Measurements from ENCODE around the gene EVPL. TPM values are rescaled to one million over a fixed set of nuclear protein-coding genes. Genes with fewer than 3 reads are reported as not detected.

The EVPL gene
- total and polyA plus RNA-seq, 2 of the 13 experiments (the other 11 are each of a cell fraction or from before 2014, with no cell fraction given), result 2.1 to 8.2 TPM

DNA sequence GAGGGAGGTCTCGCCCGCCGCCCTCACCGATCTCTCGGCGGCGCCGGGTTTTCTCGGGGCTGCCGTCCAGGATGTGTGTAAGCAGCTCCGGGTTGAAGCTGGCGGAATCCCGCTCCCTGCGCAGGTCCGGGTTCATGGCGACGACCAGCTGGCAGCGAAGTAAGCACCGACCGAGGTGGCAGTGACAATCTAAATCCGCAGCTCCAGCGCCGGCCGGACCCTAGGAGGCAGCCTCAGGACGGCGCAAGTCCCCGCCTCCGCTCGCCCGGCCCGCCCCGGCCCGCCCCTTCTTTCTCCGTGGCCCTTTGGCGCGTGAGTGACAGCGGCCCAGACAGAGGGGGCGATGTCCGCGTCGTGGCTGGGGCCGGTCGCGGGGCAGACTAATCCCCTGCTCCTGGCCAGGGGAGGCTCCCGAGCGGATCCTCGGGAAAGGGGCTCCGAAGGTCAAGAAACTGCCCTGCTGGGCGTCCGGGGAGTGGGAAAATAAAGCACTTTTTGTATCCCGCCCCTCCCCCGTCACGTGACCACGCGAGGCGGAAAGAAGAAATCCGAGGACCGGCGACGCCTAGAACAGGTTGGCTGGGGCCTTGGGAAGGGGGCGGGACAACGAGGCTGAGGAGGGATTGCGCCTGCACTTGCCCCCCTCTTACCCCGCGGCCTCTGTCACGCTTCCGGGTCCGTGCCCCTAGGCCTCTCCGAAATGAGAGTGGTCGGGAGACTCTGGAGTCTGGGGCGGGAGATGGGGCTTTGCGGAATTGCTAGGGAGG lies 48.0 kb downstream of the EVPL start, which contains the start of the genes ACOX1 and TEN1 (continued):
- TF ChIP-seq HCFC1 (IDR thresholded peaks at IDR 0.05; ENCODE audit: low read depth, low read length) (no peak; the same call in 1 of the 2 replicates), ZNF558 (CRISPR knock-in tag; IDR thresholded peaks at IDR 0.05; ENCODE audit: borderline replicate concordance) (no peak), ZNF468 (CRISPR knock-in tag; IDR thresholded peaks at IDR 0.05) (no peak), SCMH1 (CRISPR knock-in tag; IDR thresholded peaks at IDR 0.05; ENCODE audit: borderline replicate concordance) (no peak), LBX2 (CRISPR knock-in tag; IDR thresholded peaks at IDR 0.05; ENCODE audit: borderline replicate concordance) (peak; percentile 65; the same call in 1 of the 2 replicates), TCF12 (IDR thresholded peaks at IDR 0.05) (no peak), TCF12 (CRISPR knock-in tag; IDR thresholded peaks at IDR 0.05) (peak; percentile 57), NRL (CRISPR knock-in tag; IDR thresholded peaks at IDR 0.05; ENCODE audit: borderline replicate concordance) (no peak; the same call in 1 of the 2 replicates), ZNF232 (CRISPR knock-in tag; IDR thresholded peaks at IDR 0.05; ENCODE audit: borderline replicate concordance) (no peak; the same call in none of the 2 replicates), AHR (CRISPR knock-in tag; IDR thresholded peaks at IDR 0.05) (peak; percentile 45), HHEX (CRISPR knock-in tag; IDR thresholded peaks at IDR 0.05) (no peak)
- TF ChIP-seq, protein P1, sequence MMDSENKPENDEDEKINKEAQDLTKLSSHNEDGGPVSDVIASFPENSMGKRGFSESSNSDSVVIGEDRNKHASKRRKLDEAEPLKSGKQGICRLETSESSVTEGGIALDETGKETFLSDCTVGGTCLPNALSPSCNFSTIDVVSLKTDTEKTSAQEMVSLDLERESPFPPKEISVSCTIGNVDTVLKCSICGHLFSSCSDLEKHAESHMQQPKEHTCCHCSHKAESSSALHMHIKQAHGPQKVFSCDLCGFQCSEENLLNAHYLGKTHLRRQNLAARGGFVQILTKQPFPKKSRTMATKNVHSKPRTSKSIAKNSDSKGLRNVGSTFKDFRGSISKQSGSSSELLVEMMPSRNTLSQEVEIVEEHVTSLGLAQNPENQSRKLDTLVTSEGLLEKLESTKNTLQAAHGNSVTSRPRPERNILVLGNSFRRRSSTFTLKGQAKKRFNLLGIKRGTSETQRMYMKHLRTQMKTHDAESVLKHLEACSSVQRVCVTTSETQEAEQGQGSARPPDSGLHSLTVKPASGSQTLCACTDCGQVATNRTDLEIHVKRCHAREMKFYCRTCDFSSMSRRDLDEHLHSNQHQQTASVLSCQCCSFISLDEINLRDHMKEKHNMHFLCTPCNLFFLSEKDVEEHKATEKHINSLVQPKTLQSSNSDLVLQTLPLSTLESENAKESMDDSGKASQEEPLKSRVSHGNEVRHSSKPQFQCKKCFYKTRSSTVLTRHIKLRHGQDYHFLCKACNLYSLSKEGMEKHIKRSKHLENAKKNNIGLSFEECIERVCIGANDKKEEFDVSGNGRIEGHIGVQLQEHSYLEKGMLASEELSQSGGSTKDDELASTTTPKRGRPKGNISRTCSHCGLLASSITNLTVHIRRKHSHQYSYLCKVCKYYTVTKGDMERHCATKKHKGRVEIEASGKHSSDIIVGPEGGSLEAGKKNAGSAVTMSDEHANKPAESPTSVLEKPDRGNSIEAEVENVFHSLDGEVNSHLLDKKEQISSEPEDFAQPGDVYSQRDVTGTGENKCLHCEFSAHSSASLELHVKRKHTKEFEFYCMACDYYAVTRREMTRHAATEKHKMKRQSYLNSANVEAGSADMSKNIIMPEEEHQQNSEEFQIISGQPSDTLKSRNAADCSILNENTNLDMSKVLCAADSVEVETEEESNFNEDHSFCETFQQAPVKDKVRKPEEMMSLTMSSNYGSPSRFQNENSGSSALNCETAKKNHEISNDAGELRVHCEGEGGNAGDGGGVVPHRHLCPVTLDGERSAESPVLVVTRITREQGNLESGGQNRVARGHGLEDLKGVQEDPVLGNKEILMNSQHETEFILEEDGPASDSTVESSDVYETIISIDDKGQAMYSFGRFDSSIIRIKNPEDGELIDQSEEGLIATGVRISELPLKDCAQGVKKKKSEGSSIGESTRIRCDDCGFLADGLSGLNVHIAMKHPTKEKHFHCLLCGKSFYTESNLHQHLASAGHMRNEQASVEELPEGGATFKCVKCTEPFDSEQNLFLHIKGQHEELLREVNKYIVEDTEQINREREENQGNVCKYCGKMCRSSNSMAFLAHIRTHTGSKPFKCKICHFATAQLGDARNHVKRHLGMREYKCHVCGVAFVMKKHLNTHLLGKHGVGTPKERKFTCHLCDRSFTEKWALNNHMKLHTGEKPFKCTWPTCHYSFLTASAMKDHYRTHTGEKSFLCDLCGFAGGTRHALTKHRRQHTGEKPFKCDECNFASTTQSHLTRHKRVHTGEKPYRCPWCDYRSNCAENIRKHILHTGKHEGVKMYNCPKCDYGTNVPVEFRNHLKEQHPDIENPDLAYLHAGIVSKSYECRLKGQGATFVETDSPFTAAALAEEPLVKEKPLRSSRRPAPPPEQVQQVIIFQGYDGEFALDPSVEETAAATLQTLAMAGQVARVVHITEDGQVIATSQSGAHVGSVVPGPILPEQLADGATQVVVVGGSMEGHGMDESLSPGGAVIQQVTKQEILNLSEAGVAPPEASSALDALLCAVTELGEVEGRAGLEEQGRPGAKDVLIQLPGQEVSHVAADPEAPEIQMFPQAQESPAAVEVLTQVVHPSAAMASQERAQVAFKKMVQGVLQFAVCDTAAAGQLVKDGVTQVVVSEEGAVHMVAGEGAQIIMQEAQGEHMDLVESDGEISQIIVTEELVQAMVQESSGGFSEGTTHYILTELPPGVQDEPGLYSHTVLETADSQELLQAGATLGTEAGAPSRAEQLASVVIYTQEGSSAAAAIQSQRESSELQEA (CRISPR knock-in tag; IDR thresholded peaks at IDR 0.05; ENCODE audit: not compliant biosample characterization), result peak; percentile 16
- TF ChIP-seq, protein P2, sequence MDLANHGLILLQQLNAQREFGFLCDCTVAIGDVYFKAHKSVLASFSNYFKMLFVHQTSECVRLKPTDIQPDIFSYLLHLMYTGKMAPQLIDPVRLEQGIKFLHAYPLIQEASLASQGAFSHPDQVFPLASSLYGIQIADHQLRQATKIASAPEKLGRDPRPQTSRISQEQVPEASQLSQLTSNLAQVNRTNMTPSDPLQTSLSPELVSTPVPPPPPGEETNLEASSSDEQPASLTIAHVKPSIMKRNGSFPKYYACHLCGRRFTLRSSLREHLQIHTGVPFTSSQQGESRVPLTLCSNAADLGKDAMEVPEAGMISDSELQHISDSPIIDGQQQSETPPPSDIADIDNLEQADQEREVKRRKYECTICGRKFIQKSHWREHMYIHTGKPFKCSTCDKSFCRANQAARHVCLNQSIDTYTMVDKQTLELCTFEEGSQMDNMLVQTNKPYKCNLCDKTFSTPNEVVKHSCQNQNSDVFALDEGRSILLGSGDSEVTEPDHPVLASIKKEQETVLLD (CRISPR knock-in tag; IDR thresholded peaks at IDR 0.05; ENCODE audit: low read depth), result peak; percentile 85
- TF ChIP-seq, protein P3, sequence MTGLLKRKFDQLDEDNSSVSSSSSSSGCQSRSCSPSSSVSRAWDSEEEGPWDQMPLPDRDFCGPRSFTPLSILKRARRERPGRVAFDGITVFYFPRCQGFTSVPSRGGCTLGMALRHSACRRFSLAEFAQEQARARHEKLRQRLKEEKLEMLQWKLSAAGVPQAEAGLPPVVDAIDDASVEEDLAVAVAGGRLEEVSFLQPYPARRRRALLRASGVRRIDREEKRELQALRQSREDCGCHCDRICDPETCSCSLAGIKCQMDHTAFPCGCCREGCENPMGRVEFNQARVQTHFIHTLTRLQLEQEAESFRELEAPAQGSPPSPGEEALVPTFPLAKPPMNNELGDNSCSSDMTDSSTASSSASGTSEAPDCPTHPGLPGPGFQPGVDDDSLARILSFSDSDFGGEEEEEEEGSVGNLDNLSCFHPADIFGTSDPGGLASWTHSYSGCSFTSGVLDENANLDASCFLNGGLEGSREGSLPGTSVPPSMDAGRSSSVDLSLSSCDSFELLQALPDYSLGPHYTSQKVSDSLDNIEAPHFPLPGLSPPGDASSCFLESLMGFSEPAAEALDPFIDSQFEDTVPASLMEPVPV (CRISPR knock-in tag; IDR thresholded peaks at IDR 0.05), result peak; percentile 26; the same call in 1 of the 2 replicates
- TF ChIP-seq, protein P4, sequence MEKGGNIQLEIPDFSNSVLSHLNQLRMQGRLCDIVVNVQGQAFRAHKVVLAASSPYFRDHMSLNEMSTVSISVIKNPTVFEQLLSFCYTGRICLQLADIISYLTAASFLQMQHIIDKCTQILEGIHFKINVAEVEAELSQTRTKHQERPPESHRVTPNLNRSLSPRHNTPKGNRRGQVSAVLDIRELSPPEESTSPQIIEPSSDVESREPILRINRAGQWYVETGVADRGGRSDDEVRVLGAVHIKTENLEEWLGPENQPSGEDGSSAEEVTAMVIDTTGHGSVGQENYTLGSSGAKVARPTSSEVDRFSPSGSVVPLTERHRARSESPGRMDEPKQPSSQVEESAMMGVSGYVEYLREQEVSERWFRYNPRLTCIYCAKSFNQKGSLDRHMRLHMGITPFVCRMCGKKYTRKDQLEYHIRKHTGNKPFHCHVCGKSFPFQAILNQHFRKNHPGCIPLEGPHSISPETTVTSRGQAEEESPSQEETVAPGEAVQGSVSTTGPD (CRISPR knock-in tag; IDR thresholded peaks at IDR 0.05), result peak; percentile 63; the same call in 1 of the 2 replicates

All from HepG2 (cell line).